HFFc6 (cell line): ENCODE results near the gene EIF5. TPM values are rescaled to one million over a fixed set of nuclear protein-coding genes. Genes with fewer than 3 reads are reported as not detected.

Experiments used
- DNase-seq: peaks from one replicate; pipeline ENCODE4 v3.0.0-alpha.2; 2018
- H3K27ac Mint-ChIP-seq: 2 replicates; pipeline ENCODE4 v1.8.0; 2020; ENCODE audit warnings: mild to moderate bottlenecking, mixed read lengths
- H3K27me3 Mint-ChIP-seq: 2 replicates; pipeline ENCODE4 v1.8.0; 2021; ENCODE audit warnings: mild to moderate bottlenecking, moderate library complexity, mixed read lengths; ENCODE audit not compliant: insufficient read depth
- H3K36me3 Mint-ChIP-seq: 2 replicates; pipeline ENCODE4 v1.8.0; 2021; ENCODE audit warnings: low read depth, mixed read lengths
- H3K4me1 Mint-ChIP-seq: 2 replicates; pipeline ENCODE4 v1.8.0; 2020; ENCODE audit warnings: low read depth, mixed read lengths
- H3K4me3 Mint-ChIP-seq: 2 replicates; pipeline ENCODE4 v1.8.0; 2020; ENCODE audit warnings: mild to moderate bottlenecking, moderate library complexity, mixed read lengths
- H3K9me3 Mint-ChIP-seq: 2 replicates; pipeline ENCODE4 v1.8.0; 2020; ENCODE audit warnings: mild to moderate bottlenecking, mixed read lengths
- long read RNA-seq: library from polyadenylated mRNA; unstranded; transcript quantifications from one replicate; pipeline ENCODE4 v2.0.0, GENCODE V29; 2019
- total RNA-seq, 6 experiments: library from RNA; stranded (reverse); fragmentation: NEBNext Ultra II Directional; extraction: Animal tissue kit (Norgen Biotek cat#: 25700); gene quantifications; 2 replicates in 1 of 6; 3 replicates in 5 of 6; pipeline ENCODE4 v1.2.3, GENCODE V29; 2021
- TF ChIP-seq, protein P1 (sequence below): fragments of 200-600 bp; sonication (generic); IDR thresholded peaks from 2 replicates; pipeline ENCODE4 v1.5.0; 2021; ENCODE audit warnings: antibody characterized with exemption, mild to moderate bottlenecking

EIF5 gene
- 100 to 1,000 TPM; 181 to 217 (median 203) TPM for total RNA-seq
- long read RNA-seq, full-length matches to known transcripts: 16 of 148 reads
- long read RNA-seq, partial matches to known transcripts: 126 of 148 reads
- long read RNA-seq, other reads (novel, unspliced or antisense): 6 of 148 reads

- Mint-ChIP-seq H3K36me3 (peaks cover 39% of the 10 kb centered on the region), H3K4me1 (peaks cover 34% of the 10 kb centered on the region), H3K4me3 (peak within 1 kb of the TSS; percentile 96), H3K27me3 (peaks cover 4% of the 10 kb centered on the region), H3K27ac (peak within 1 kb of the TSS; percentile 95), H3K9me3 (no peaks in the 10 kb centered on the region)
- TF ChIP-seq, protein P1, sequence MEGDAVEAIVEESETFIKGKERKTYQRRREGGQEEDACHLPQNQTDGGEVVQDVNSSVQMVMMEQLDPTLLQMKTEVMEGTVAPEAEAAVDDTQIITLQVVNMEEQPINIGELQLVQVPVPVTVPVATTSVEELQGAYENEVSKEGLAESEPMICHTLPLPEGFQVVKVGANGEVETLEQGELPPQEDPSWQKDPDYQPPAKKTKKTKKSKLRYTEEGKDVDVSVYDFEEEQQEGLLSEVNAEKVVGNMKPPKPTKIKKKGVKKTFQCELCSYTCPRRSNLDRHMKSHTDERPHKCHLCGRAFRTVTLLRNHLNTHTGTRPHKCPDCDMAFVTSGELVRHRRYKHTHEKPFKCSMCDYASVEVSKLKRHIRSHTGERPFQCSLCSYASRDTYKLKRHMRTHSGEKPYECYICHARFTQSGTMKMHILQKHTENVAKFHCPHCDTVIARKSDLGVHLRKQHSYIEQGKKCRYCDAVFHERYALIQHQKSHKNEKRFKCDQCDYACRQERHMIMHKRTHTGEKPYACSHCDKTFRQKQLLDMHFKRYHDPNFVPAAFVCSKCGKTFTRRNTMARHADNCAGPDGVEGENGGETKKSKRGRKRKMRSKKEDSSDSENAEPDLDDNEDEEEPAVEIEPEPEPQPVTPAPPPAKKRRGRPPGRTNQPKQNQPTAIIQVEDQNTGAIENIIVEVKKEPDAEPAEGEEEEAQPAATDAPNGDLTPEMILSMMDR: no peak; the same call in 1 of the 2 replicates
- peak; percentile 98 for DNase-seq
Measured at GRCh38 chr14:103333754-103334643, at the start of gene EIF5. TSS of gene EIF5 (plus strand) at chr14:103334237. CDS start at chr14:103335861, 1,624 bp downstream.

DNA sequence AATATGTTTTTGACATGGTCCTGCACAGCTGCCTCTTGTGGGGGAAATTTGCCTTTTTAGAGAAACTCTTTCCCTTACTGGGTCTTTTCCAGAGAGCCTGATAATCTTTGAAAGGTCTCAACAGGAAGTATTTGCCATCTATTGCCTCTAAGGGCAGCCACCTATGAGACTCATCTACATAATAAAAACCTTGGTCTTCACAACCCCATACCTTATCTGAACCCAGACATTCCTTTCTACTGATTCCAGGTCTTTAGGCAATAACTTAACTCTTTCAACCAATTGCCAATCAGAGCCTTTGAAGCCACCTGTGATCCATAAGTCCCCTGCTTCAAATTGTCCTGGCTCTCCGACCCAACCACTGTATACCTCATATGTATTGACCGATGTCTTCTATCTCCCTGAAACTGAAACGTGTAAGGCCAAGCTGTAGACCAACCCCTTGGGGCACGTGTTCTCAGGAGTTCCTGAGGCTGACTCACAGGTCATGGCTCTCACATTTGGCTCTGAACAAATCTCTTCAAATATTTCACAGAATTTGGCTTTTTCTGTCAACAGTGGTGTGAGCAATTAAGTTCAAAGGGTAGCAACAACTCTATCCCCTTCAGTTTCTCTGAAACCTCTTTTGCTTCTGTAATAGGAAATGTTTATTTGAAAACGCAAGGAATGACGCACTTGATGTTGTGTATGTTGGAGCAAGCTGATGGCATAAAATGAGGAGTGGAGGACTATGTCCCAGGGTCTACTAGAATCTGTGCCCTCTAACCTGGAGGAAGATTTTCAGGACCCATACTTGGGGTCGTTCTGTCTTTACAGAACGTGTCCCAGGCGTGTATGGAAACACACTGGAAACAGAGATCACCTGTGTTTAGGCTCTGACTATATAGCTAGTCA lies 49.2 kb upstream of the EIF5 start:
- peak; percentile 5 for DNase-seq
- Mint-ChIP-seq H3K36me3 (no peaks in the 10 kb centered on the region), H3K4me3 (no peak overlapping the region), H3K27ac (no peak overlapping the region), H3K27me3 (peaks cover 20% of the 10 kb centered on the region), H3K4me1 (peaks cover 23% of the 10 kb centered on the region), H3K9me3 (no peaks in the 10 kb centered on the region)
- TF ChIP-seq, protein P1: no peak

- no peaks in the 10 kb centered on the region for H3K36me3 Mint-ChIP-seq
- peaks cover 26% of the 10 kb centered on the region for H3K27me3 Mint-ChIP-seq
- no peaks in the 10 kb centered on the region for H3K9me3 Mint-ChIP-seq
- DNase-seq: no peak
- TF ChIP-seq, protein P1: no peak
- H3K27ac Mint-ChIP-seq: no peak overlapping the region
- H3K4me1 Mint-ChIP-seq: peaks cover 15% of the 10 kb centered on the region
- H3K4me3 Mint-ChIP-seq: no peak overlapping the region
Measured at GRCh38 chr14:103286460-103286859, 47.6 kb upstream of the EIF5 start.

- TF ChIP-seq, protein P1: no peak
- Mint-ChIP-seq H3K27ac (no peak overlapping the region), H3K4me1 (peaks cover 9% of the 10 kb centered on the region), H3K4me3 (no peak overlapping the region), H3K36me3 (no peaks in the 10 kb centered on the region), H3K27me3 (peaks cover 33% of the 10 kb centered on the region), H3K9me3 (no peaks in the 10 kb centered on the region)
- DNase-seq: no peak
Measured at GRCh38 chr14:103286968-103287850, 46.8 kb upstream of the EIF5 start.
